Peyer's patch (tissue), 4 donors: Measurements from ENCODE around the gene NOX5. TPM values are rescaled to one million over a fixed set of nuclear protein-coding genes. Genes with fewer than 3 reads are reported as not detected.

Source experiments
- DNase-seq, 3 donors: peaks; one replicate each; pipeline ENCODE4 v3.0.0-alpha.2; 2017 to 2019
- H3K27ac ChIP-seq, 4 donors: fragments of 200-600 bp; sonication (generic); one replicate each; pipeline ENCODE4 v1.5.1; 2016 to 2019
- H3K27me3 ChIP-seq, 2 donors: fragments of 200-600 bp; sonication (generic); one replicate each; pipeline ENCODE4 v1.5.1; 2019
- H3K36me3 ChIP-seq, 3 donors: fragments of 200-600 bp; sonication (generic); one replicate each; pipeline ENCODE4 v1.5.1; 2016 to 2019
- H3K4me1 ChIP-seq, 4 donors: fragments of 200-600 bp; sonication (generic); one replicate each; pipeline ENCODE4 v1.5.1; 2016 to 2019
- H3K4me3 ChIP-seq, 4 donors: fragments of 200-600 bp; sonication (generic); 1 replicate in 3 of 4; 2 replicates in 1 of 4; pipeline ENCODE4 v1.5.1; 2016 to 2019; ENCODE audit warnings: mild to moderate bottlenecking in 1 of 4
- H3K9me3 ChIP-seq, 4 donors: fragments of 200-600 bp; sonication (generic); one replicate each; pipeline ENCODE4 v1.5.1; 2016 to 2019; ENCODE audit warnings: mild to moderate bottlenecking in 1 of 4
- POLR2A ChIP-seq, 2 donors: fragments of 450-650 bp; IDR thresholded peaks; one replicate each; pipeline ENCODE4 v1.5.1; 2017; ENCODE audit warnings: antibody characterized with exemption in 2 of 2, mild to moderate bottlenecking in 2 of 2, moderate library complexity in 2 of 2
- total RNA-seq, 4 donors: library from RNA; depleted of rRNA; stranded (reverse); fragments of >200 nt; gene quantifications; one replicate each; pipeline ENCODE4 v1.1.0, GENCODE V29; 2016
- TF ChIP-seq, protein P1 (sequence below), 6 experiments: fragments of 450-650 bp in 4 of 6; fragments of 200-600 bp in 2 of 6; sonication (generic) in 1 of 6; IDR thresholded peaks; one replicate each; pipeline ENCODE4 v1.5.1; 2017 to 2019; ENCODE audit warnings: antibody characterized with exemption in 6 of 6, mild to moderate bottlenecking in 3 of 6, moderate library complexity in 1 of 6

Gene NOX5
- total RNA-seq, 4 donors from 2014 or later = 0.13 to 5.0 TPM; not detected in 2

DNA sequence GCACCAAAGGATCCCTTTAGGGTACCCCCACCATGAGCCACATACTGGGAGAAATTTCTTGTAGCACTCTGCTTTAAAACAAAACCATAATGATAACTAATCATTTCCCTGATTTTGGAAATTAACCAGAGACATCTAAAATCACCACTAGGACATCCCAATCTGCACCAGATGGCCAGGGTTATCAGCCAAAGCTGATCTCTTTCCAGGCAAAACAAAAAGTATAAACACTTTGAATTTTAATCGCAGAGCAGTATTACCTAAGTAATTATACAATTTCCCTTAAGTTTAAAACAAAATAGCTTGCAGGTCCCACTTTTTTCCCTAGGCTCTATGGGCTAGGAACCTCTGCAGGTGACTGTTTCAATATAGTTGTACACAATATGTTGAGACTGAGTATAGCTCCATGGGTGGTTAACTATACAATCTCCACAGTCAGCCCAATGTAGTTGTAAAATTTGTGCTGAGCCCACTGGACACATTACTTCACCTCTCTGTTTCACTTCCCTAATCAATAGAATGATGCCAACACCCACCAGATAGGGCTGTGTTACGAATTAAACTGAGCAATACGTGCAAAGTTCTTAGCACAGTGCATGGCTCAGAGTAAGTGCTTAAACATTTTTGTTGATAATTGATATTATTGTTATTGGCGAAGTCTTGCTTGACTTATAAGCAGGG lies 629 bp upstream of the NOX5 start:
- Histone ChIP-seq H3K27me3 (no peaks in the 10 kb centered on the region), H3K4me3 (no peak overlapping the region), H3K36me3 (no peaks in the 10 kb centered on the region), H3K27ac (no peak overlapping the region), H3K9me3 (no peaks in the 10 kb centered on the region), H3K4me1 (peaks cover 0 to 8% (median 0%) of the 10 kb centered on the region in 4 donors)
- TF ChIP-seq, protein P1, sequence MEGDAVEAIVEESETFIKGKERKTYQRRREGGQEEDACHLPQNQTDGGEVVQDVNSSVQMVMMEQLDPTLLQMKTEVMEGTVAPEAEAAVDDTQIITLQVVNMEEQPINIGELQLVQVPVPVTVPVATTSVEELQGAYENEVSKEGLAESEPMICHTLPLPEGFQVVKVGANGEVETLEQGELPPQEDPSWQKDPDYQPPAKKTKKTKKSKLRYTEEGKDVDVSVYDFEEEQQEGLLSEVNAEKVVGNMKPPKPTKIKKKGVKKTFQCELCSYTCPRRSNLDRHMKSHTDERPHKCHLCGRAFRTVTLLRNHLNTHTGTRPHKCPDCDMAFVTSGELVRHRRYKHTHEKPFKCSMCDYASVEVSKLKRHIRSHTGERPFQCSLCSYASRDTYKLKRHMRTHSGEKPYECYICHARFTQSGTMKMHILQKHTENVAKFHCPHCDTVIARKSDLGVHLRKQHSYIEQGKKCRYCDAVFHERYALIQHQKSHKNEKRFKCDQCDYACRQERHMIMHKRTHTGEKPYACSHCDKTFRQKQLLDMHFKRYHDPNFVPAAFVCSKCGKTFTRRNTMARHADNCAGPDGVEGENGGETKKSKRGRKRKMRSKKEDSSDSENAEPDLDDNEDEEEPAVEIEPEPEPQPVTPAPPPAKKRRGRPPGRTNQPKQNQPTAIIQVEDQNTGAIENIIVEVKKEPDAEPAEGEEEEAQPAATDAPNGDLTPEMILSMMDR (IDR thresholded peaks at IDR 0.05) = no peak
- no peak for TF ChIP-seq POLR2A (IDR thresholded peaks at IDR 0.05)
- no peak for DNase-seq

DNA sequence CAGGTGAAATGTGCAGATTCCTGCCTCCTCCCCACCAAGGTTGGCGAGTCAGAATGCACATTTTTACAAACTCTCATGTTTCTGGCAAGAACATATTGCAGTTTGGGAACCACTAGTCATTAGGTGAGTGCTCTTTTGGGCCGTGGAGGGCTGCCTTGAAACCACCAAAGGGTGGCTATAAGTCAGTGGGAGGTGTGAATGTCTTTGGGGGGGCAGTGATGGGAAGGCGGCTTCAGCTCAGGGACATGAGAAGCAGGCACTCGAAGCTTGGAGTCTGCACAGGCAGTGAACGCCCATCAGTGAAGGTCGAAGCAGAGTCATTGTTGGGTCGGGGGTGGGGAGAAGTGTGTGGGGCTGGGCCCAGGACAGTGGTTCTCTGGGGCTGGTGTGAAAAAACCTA lies 1.1 kb downstream of the NOX5 start:
- Histone ChIP-seq H3K4me3 (no peak overlapping the region), H3K27me3 (no peaks in the 10 kb centered on the region), H3K4me1 (no peaks in the 10 kb centered on the region), H3K36me3 (no peaks in the 10 kb centered on the region), H3K27ac (no peak overlapping the region), H3K9me3 (no peaks in the 10 kb centered on the region)
- TF ChIP-seq, protein P1 (IDR thresholded peaks at IDR 0.05) = no peak
- no peak for DNase-seq

DNA sequence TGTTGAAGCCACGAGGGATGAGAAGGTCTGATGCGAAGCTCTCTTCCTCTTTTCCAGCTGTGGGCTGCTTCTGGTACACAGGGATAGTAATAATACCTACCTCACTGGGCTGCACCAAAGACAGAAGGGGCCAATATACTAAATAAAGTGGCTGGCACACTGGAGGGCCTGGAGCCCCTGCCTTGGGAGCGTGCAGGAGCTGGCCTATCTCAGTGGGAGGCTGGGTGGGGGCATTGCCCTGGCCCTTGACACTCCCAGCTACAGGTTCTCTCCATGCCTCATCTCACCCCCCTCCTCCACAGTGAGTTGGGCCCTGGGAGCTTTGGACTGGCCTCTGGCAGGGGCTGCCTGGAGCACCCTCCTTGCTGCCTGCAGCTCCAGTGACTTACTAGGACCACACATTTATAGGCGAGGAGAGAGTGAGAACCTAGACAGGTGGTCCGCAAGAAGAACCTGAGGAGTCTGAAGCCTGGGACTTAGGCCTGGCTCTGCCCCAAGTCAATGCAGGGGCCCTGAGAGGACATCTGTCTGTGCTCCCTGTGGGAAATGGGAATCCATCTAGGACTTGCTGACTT lies 1.6 kb downstream of the NOX5 start:
- no peaks in the 10 kb centered on the region for H3K4me1 ChIP-seq
- no peak overlapping the region for H3K27ac ChIP-seq
- no peak for DNase-seq
- no peaks in the 10 kb centered on the region for H3K27me3 ChIP-seq
- no peaks in the 10 kb centered on the region for H3K36me3 ChIP-seq
- TF ChIP-seq POLR2A (IDR thresholded peaks at IDR 0.05) = no peak
- TF ChIP-seq, protein P1 (IDR thresholded peaks at IDR 0.05) = no peak
- no peaks in the 10 kb centered on the region for H3K9me3 ChIP-seq
- no peak overlapping the region for H3K4me3 ChIP-seq

DNA sequence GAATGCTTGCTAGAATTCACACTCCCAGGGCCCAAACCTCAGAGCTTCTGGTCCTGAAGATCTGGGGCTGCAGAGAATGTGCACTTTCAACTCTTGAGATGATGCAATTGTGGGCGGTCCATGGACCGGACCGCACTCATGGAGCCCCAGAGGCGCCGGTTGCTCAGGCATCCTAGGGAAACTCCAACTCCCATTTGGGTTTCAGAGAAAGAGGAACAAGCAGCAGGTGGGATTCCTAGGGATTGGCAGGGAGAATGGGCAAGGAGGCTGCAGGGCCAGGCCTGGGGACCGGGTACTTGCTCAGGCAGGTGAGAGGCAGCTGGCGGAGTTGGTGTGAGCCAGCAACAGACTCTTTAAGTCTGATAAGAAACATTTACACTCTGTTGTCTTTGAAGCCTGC lies 3.5 kb downstream of the NOX5 start:
- Histone ChIP-seq H3K4me3 (no peak overlapping the region), H3K27me3 (no peaks in the 10 kb centered on the region), H3K36me3 (no peaks in the 10 kb centered on the region), H3K9me3 (no peaks in the 10 kb centered on the region), H3K4me1 (no peaks in the 10 kb centered on the region), H3K27ac (no peak overlapping the region)
- TF ChIP-seq, protein P1 (IDR thresholded peaks at IDR 0.05) = no peak
- no peak for TF ChIP-seq POLR2A (IDR thresholded peaks at IDR 0.05)
- DNase-seq = no peak

DNA sequence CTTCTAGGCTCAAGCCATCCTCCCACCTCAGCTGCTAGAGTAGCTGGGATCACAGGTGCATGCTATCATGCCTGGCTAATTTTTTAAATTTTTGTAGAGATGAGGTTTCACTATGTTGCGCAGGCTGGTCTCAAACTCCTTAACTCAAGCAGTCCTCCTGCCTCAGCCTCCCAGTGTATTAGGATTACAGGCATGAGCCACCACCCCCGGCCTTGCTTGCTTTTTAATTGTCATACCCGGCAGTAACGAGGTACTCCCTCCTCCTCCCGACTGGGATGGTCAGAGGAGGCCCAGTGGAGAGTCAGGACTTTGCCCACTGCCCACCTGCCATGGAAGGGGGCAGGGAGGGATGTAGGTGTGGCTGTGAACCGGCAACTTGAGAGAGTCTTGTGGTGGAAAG lies 4.5 kb downstream of the NOX5 start:
- TF ChIP-seq POLR2A (IDR thresholded peaks at IDR 0.05) = no peak
- TF ChIP-seq, protein P1 (IDR thresholded peaks at IDR 0.05) = no peak
- no peaks in the 10 kb centered on the region for H3K36me3 ChIP-seq
- no peaks in the 10 kb centered on the region for H3K4me1 ChIP-seq
- DNase-seq = no peak
- no peak overlapping the region for H3K4me3 ChIP-seq
- no peaks in the 10 kb centered on the region for H3K9me3 ChIP-seq
- H3K27ac ChIP-seq = no peak overlapping the region
- no peaks in the 10 kb centered on the region for H3K27me3 ChIP-seq
